ENCODE results near the gene IFNAR2. TPM values are rescaled to one million over a fixed set of nuclear protein-coding genes. Genes with fewer than 3 reads are reported as not detected.

The IFNAR2 gene
- total RNA-seq = 10 to 100 TPM; 16.6 to 19.4 TPM

- H3K36me3 Mint-ChIP-seq (ENCODE audit: low read depth) = peaks cover 10% of the 10 kb centered on the region
- CTCF ChIA-PET = interaction anchor here (0.6 kb wide), 1 partner anchor 553 kb away, joined by 3 read pairs; no protein-coding TSS in a partner anchor
- H3K27me3 Mint-ChIP-seq (ENCODE audit: low read depth) = no peaks in the 10 kb centered on the region
- H3K9me3 Mint-ChIP-seq = no peaks in the 10 kb centered on the region
- peaks cover 52% of the 10 kb centered on the region for H3K4me1 Mint-ChIP-seq (ENCODE audit: low read depth)
- DNase-seq = peak; percentile 73
- peak within 1 kb of the TSS; percentile 89 for H3K4me3 Mint-ChIP-seq
- intact Hi-C loops (cut with micrococcal nuclease) = loop anchor here (2.0 to 10.0 kb wide), 4 partner anchors 15 to 745 kb away; partner anchors contain the start of genes GART, PAXBP1 and SON
- H3K27ac Mint-ChIP-seq = peak within 1 kb of the TSS; percentile 92
These were observed at the start of gene IFNAR2 for GRCh38 chr21:33229784-33230544. Gene IFNAR2, plus strand, starts transcription at chr21:33229938. Its CDS starts 11,985 bp downstream, at chr21:33241923.

GRCh38 chr21:33185852-33186251, 43.9 kb upstream of the IFNAR2 start:
- intact Hi-C loops (cut with micrococcal nuclease) = no loop called here
- peak; percentile 48 for DNase-seq
- Mint-ChIP-seq H3K27ac (peak overlapping the region; percentile 79), H3K9me3 (no peaks in the 10 kb centered on the region), H3K4me1 (ENCODE audit: low read depth) (peaks cover 51% of the 10 kb centered on the region), H3K27me3 (ENCODE audit: low read depth) (no peaks in the 10 kb centered on the region), H3K36me3 (ENCODE audit: low read depth) (no peaks in the 10 kb centered on the region), H3K4me3 (no peak overlapping the region)
- CTCF ChIA-PET = interaction anchor here (0.7 to 3.1 kb wide), 5 partner anchors 11 to 176 kb away, joined by 3 to 32 read pairs (median 5); no protein-coding TSS in a partner anchor

- Mint-ChIP-seq H3K9me3 (peaks cover 2% of the 10 kb centered on the region), H3K36me3 (ENCODE audit: low read depth) (no peaks in the 10 kb centered on the region), H3K4me3 (no peak overlapping the region), H3K27ac (no peak overlapping the region), H3K4me1 (ENCODE audit: low read depth) (peaks cover 51% of the 10 kb centered on the region), H3K27me3 (ENCODE audit: low read depth) (no peaks in the 10 kb centered on the region)
- no peak for DNase-seq
- intact Hi-C loops (cut with micrococcal nuclease) = no loop called here
- CTCF ChIA-PET = interaction anchor here (0.6 to 2.4 kb wide), 4 partner anchors 11 to 247 kb away, joined by 3 to 9 read pairs (median 4); no protein-coding TSS in a partner anchor
These were observed 42.5 kb upstream of the IFNAR2 start for GRCh38 chr21:33187276-33187675.

GRCh38 chr21:33189237-33189636, 40.5 kb upstream of the IFNAR2 start:
- no peak for DNase-seq
- Mint-ChIP-seq H3K27ac (no peak overlapping the region), H3K36me3 (ENCODE audit: low read depth) (no peaks in the 10 kb centered on the region), H3K9me3 (peaks cover 2% of the 10 kb centered on the region), H3K4me3 (no peak overlapping the region), H3K4me1 (ENCODE audit: low read depth) (peaks cover 51% of the 10 kb centered on the region), H3K27me3 (ENCODE audit: low read depth) (no peaks in the 10 kb centered on the region)
- CTCF ChIA-PET = interaction anchor here (0.6 to 2.2 kb wide), 6 partner anchors 9 to 257 kb away, joined by 3 to 7 read pairs (median 4); no protein-coding TSS in a partner anchor
- intact Hi-C loops (cut with micrococcal nuclease) = no loop called here

- intact Hi-C loops (cut with micrococcal nuclease) = no loop called here
- peaks cover 2% of the 10 kb centered on the region for H3K9me3 Mint-ChIP-seq
- H3K36me3 Mint-ChIP-seq (ENCODE audit: low read depth) = no peaks in the 10 kb centered on the region
- no peak overlapping the region for H3K27ac Mint-ChIP-seq
- H3K4me3 Mint-ChIP-seq = peak overlapping the region; percentile 38
- no peaks in the 10 kb centered on the region for H3K27me3 Mint-ChIP-seq (ENCODE audit: low read depth)
- no peak for DNase-seq
- peaks cover 50% of the 10 kb centered on the region for H3K4me1 Mint-ChIP-seq (ENCODE audit: low read depth)
- CTCF ChIA-PET = interaction anchor here (0.7 to 2.2 kb wide), 7 partner anchors 9 to 256 kb away, joined by 3 to 7 read pairs (median 3); no protein-coding TSS in a partner anchor
These were observed 39.9 kb upstream of the IFNAR2 start for GRCh38 chr21:33189824-33190223.

GRCh38 chr21:33196941-33197374, 32.8 kb upstream of the IFNAR2 start:
- H3K4me1 Mint-ChIP-seq (ENCODE audit: low read depth) = peaks cover 18% of the 10 kb centered on the region
- H3K27me3 Mint-ChIP-seq (ENCODE audit: low read depth) = no peaks in the 10 kb centered on the region
- H3K27ac Mint-ChIP-seq = no peak overlapping the region
- no peak overlapping the region for H3K4me3 Mint-ChIP-seq
- intact Hi-C loops (cut with micrococcal nuclease) = loop anchor here (1.0 to 5.0 kb wide), 7 partner anchors 65 to 544 kb away; partner anchors contain the start of gene OLIG1
- H3K9me3 Mint-ChIP-seq = no peaks in the 10 kb centered on the region
- CTCF ChIA-PET = interaction anchor here (0.6 to 4.0 kb wide), 75 partner anchors 8 to 485 kb away, joined by 3 to 50 read pairs (median 4); partner anchors contain the start of gene IFNAR1
- peak; percentile 72 for DNase-seq
- H3K36me3 Mint-ChIP-seq (ENCODE audit: low read depth) = no peaks in the 10 kb centered on the region

GRCh38 chr21:33197496-33197895, 32.2 kb upstream of the IFNAR2 start:
- no peaks in the 10 kb centered on the region for H3K36me3 Mint-ChIP-seq (ENCODE audit: low read depth)
- H3K27ac Mint-ChIP-seq = no peak overlapping the region
- CTCF ChIA-PET = interaction anchor here (0.6 to 4.0 kb wide), 76 partner anchors 7 to 485 kb away, joined by 3 to 50 read pairs (median 4); partner anchors contain the start of gene IFNAR1
- peaks cover 18% of the 10 kb centered on the region for H3K4me1 Mint-ChIP-seq (ENCODE audit: low read depth)
- H3K9me3 Mint-ChIP-seq = no peaks in the 10 kb centered on the region
- no peaks in the 10 kb centered on the region for H3K27me3 Mint-ChIP-seq (ENCODE audit: low read depth)
- H3K4me3 Mint-ChIP-seq = no peak overlapping the region
- intact Hi-C loops (cut with micrococcal nuclease) = loop anchor here (1.0 to 5.0 kb wide), 7 partner anchors 65 to 545 kb away; partner anchors contain the start of gene OLIG1
- no peak for DNase-seq

- Mint-ChIP-seq H3K9me3 (no peaks in the 10 kb centered on the region), H3K4me1 (ENCODE audit: low read depth) (peaks cover 22% of the 10 kb centered on the region), H3K27ac (no peak overlapping the region), H3K36me3 (ENCODE audit: low read depth) (no peaks in the 10 kb centered on the region), H3K27me3 (ENCODE audit: low read depth) (no peaks in the 10 kb centered on the region), H3K4me3 (no peak overlapping the region)
- CTCF ChIA-PET = interaction anchor here (0.7 to 4.0 kb wide), 15 partner anchors 9 to 365 kb away, joined by 3 to 50 read pairs (median 4); no protein-coding TSS in a partner anchor
- intact Hi-C loops (cut with micrococcal nuclease) = loop anchor here (1.0 to 5.0 kb wide), 3 partner anchors 126 to 247 kb away; partner anchors contain the start of gene OLIG1
- DNase-seq = no peak
These were observed 31.2 kb upstream of the IFNAR2 start for GRCh38 chr21:33198346-33199099.

- H3K9me3 Mint-ChIP-seq = no peaks in the 10 kb centered on the region
- no peak overlapping the region for H3K4me3 Mint-ChIP-seq
- CTCF ChIA-PET = interaction anchor here (0.8 to 4.0 kb wide), 9 partner anchors 11 to 258 kb away, joined by 3 to 50 read pairs (median 3); no protein-coding TSS in a partner anchor
- intact Hi-C loops (cut with micrococcal nuclease) = loop anchor here (1.0 to 5.0 kb wide), 3 partner anchors 127 to 246 kb away; partner anchors contain the start of gene OLIG1
- no peak for DNase-seq
- no peaks in the 10 kb centered on the region for H3K36me3 Mint-ChIP-seq (ENCODE audit: low read depth)
- no peaks in the 10 kb centered on the region for H3K27me3 Mint-ChIP-seq (ENCODE audit: low read depth)
- H3K4me1 Mint-ChIP-seq (ENCODE audit: low read depth) = peaks cover 28% of the 10 kb centered on the region
- H3K27ac Mint-ChIP-seq = no peak overlapping the region
These were observed 30.7 kb upstream of the IFNAR2 start for GRCh38 chr21:33199100-33199464.

- H3K9me3 Mint-ChIP-seq = no peaks in the 10 kb centered on the region
- H3K4me3 Mint-ChIP-seq = no peak overlapping the region
- intact Hi-C loops (cut with micrococcal nuclease) = loop anchor here (1.0 to 5.0 kb wide), 9 partner anchors 32 to 406 kb away; partner anchors contain the start of genes DONSON, IFNAR1 and OLIG1
- peaks cover 31% of the 10 kb centered on the region for H3K4me1 Mint-ChIP-seq (ENCODE audit: low read depth)
- DNase-seq = peak; percentile 93
- CTCF ChIA-PET = interaction anchor here (0.6 to 1.4 kb wide), 17 partner anchors 10 to 441 kb away, joined by 3 to 25 read pairs (median 3); partner anchors contain the start of gene IFNAR1
- H3K27me3 Mint-ChIP-seq (ENCODE audit: low read depth) = no peaks in the 10 kb centered on the region
- no peaks in the 10 kb centered on the region for H3K36me3 Mint-ChIP-seq (ENCODE audit: low read depth)
- peak overlapping the region; percentile 43 for H3K27ac Mint-ChIP-seq
These were observed 30.1 kb upstream of the IFNAR2 start for GRCh38 chr21:33199516-33200217.

- H3K36me3 Mint-ChIP-seq (ENCODE audit: low read depth) = no peaks in the 10 kb centered on the region
- H3K27ac Mint-ChIP-seq = no peak overlapping the region
- intact Hi-C loops (cut with micrococcal nuclease) = loop anchor here (5.0 kb wide), 1 partner anchor 385 kb away; the partner anchor contains the start of gene DONSON
- DNase-seq = no peak
- H3K4me1 Mint-ChIP-seq (ENCODE audit: low read depth) = peaks cover 38% of the 10 kb centered on the region
- no peak overlapping the region for H3K4me3 Mint-ChIP-seq
- CTCF ChIA-PET = interaction anchor here (0.6 to 1.8 kb wide), 3 partner anchors 159 to 243 kb away, joined by 3 to 7 read pairs (median 4); no protein-coding TSS in a partner anchor
- H3K27me3 Mint-ChIP-seq (ENCODE audit: low read depth) = no peaks in the 10 kb centered on the region
- H3K9me3 Mint-ChIP-seq = no peaks in the 10 kb centered on the region
These were observed 27.8 kb upstream of the IFNAR2 start for GRCh38 chr21:33201956-33202355.

Data from activated naive CD4-positive, alpha-beta T cell treated with anti-CD3 and anti-CD28 coated beads for 36 hours (primary cell).